PC-3 (cell line): ENCODE measurements around the gene CD82.
"Not testable (repeated sequence)": the region's sequence is repeated elsewhere in the genome, so short reads cannot be mapped to it uniquely, and the experiment has no call there.

Experiments
- CTCF ChIP-seq: fragments of 300-600 bp; sonication (generic); conservative IDR thresholded peaks from 2 replicates; pipeline ENCODE4 v1.5.1; 2017; ENCODE audit warnings: antibody characterized with exemption, low read depth, mild to moderate bottlenecking, low read length
- EZH2 ChIP-seq: fragments of 300-600 bp; sonication (generic); IDR thresholded peaks from one replicate; pipeline ENCODE4 v1.6.1; 2017; ENCODE audit warnings: antibody characterized with exemption, mild to moderate bottlenecking, low read length; ENCODE audit not compliant: unreplicated experiment
- EZH2phosphoT487 ChIP-seq: fragments of 300-600 bp; sonication (generic); IDR thresholded peaks from 2 replicates; pipeline ENCODE4 v1.6.1; 2018; ENCODE audit warnings: mild to moderate bottlenecking, antibody characterized with exemption, low read length, borderline replicate concordance

- TF ChIP-seq CTCF, EZH2, EZH2phosphoT487: not testable (repeated sequence)
These were observed 17.9 kb upstream of the CD82 start for GRCh38 chr11:44547534-44547933.
